DND-41 (cell line): ENCODE results near the gene MIGA1.

ENCODE experiments used
- ATAC-seq: fragments of 200-7000 bp; cut with Tn5 transposase; 3 replicates; pipeline ENCODE4 v1.9.1; 2021; ENCODE audit warnings: low read depth; ENCODE audit not compliant: insufficient read depth
- DNase-seq: peaks from one replicate; pipeline ENCODE4 v3.0.0-alpha.2; 2020
- H2AFZ ChIP-seq: 2 replicates; pipeline ENCODE4 v1.6.0; 2012; ENCODE audit warnings: low read depth, low read length
- H3K27ac ChIP-seq: 2 replicates; pipeline ENCODE4 v1.5.1; 2012; ENCODE audit warnings: low read length, inconsistent platforms
- H3K27me3 ChIP-seq: fragments of 200-600 bp; sonication (generic); 2 replicates; pipeline ENCODE4 v1.6.0; 2012; ENCODE audit warnings: low read length, mild to moderate bottlenecking, inconsistent platforms; ENCODE audit not compliant: insufficient read depth, poor library complexity
- H3K36me3 ChIP-seq: 2 replicates; pipeline ENCODE4 v1.5.1; 2012; ENCODE audit warnings: low read length, inconsistent platforms; ENCODE audit not compliant: insufficient read depth
- H3K4me1 ChIP-seq: 2 replicates; pipeline ENCODE4 v1.5.1; 2012; ENCODE audit warnings: mild to moderate bottlenecking, low read length; ENCODE audit not compliant: insufficient read depth
- H3K4me2 ChIP-seq: 2 replicates; pipeline ENCODE4 v1.6.0; 2012; ENCODE audit warnings: mild to moderate bottlenecking, moderate library complexity, low read length, inconsistent platforms; ENCODE audit not compliant: insufficient read depth
- H3K4me3 ChIP-seq, 2 experiments: fragments of 200-600 bp in 1 of 2; shearing (Covaris generic) in 1 of 2; 2 replicates each; pipeline ENCODE4 v1.5.1; 2012 to 2016; ENCODE audit warnings: inconsistent platforms in 2 of 2, low read length in 2 of 2, mild to moderate bottlenecking in 2 of 2, low read depth in 1 of 2, moderate library complexity in 1 of 2
- H3K79me2 ChIP-seq: 2 replicates; pipeline ENCODE4 v1.6.0; 2012; ENCODE audit warnings: low read length, inconsistent platforms; ENCODE audit not compliant: insufficient read depth
- H3K9ac ChIP-seq: 2 replicates; pipeline ENCODE4 v1.6.0; 2012; ENCODE audit warnings: low read depth, mild to moderate bottlenecking, inconsistent platforms, low read length, moderate library complexity
- H3K9me3 ChIP-seq: 2 replicates; pipeline ENCODE4 v1.5.1; 2012; ENCODE audit warnings: low read length, moderate library complexity, mild to moderate bottlenecking, inconsistent platforms; ENCODE audit not compliant: insufficient read depth, severe bottlenecking
- H4K20me1 ChIP-seq: 2 replicates; pipeline ENCODE4 v1.6.0; 2012; ENCODE audit warnings: low read length; ENCODE audit not compliant: insufficient read depth
- CTCF ChIP-seq: IDR thresholded peaks from 2 replicates; pipeline ENCODE4 v1.5.1; 2012; ENCODE audit warnings: borderline replicate concordance, low read length, moderate library complexity, mild to moderate bottlenecking; ENCODE audit not compliant: poor library complexity, severe bottlenecking; ENCODE audit errors: extremely low read depth
- EZH2 ChIP-seq: IDR thresholded peaks from 3 replicates; pipeline ENCODE4 v1.6.1; 2012; ENCODE audit warnings: borderline replicate concordance, low read depth, mild to moderate bottlenecking, moderate library complexity, low read length, inconsistent platforms; ENCODE audit not compliant: severe bottlenecking

Gene MIGA1

DNA sequence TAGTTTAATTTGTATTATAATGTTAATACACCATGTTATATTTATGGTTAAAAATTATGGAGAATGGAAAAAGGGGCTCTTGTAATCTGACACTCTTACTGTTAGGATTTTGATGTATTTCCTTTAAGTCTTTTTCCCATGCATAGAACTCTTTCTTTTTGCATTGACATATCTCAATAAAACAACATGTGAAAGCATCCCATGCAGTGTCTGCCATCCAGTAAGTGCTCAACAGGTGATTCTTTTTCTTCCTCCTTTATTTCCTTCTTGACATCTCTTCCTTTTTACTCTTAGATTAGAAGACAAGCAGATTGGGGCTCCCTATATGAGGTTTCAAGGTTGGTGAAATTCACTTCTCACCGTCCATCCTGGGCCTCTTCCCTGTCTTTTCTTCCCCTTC is 111.8 kb downstream of the MIGA1 start:
- Histone ChIP-seq H3K27ac (no peak overlapping the region), H3K9me3 (no peaks in the 10 kb centered on the region), H3K4me3 (no peak overlapping the region), H2AFZ (no peak overlapping the region), H3K27me3 (no peaks in the 10 kb centered on the region), H4K20me1 (no peaks in the 10 kb centered on the region), H3K4me2 (no peak overlapping the region), H3K4me1 (no peaks in the 10 kb centered on the region), H3K36me3 (no peaks in the 10 kb centered on the region), H3K79me2 (no peaks in the 10 kb centered on the region), H3K9ac (no peak overlapping the region)
- no peak for TF ChIP-seq CTCF
- TF ChIP-seq EZH2: no peak
- DNase-seq (no peak), ATAC-seq (no peak)

- Histone ChIP-seq H3K9ac (no peak overlapping the region), H3K79me2 (no peaks in the 10 kb centered on the region), H3K4me3 (no peak overlapping the region), H4K20me1 (no peaks in the 10 kb centered on the region), H3K9me3 (no peaks in the 10 kb centered on the region), H3K27me3 (no peaks in the 10 kb centered on the region), H2AFZ (no peak overlapping the region), H3K36me3 (no peaks in the 10 kb centered on the region), H3K4me2 (no peak overlapping the region), H3K4me1 (no peaks in the 10 kb centered on the region), H3K27ac (no peak overlapping the region)
- DNase-seq: no peak
- no peak for ATAC-seq
- TF ChIP-seq EZH2: no peak
- TF ChIP-seq CTCF: no peak
Observed at GRCh38 chr1:77899647-77900320, 120.3 kb downstream of the MIGA1 start.

GRCh38 chr1:77900687-77901293 is 121.3 kb downstream of the MIGA1 start:
- Histone ChIP-seq H4K20me1 (no peaks in the 10 kb centered on the region), H2AFZ (no peak overlapping the region), H3K4me2 (no peak overlapping the region), H3K9ac (no peak overlapping the region), H3K79me2 (no peaks in the 10 kb centered on the region), H3K9me3 (no peaks in the 10 kb centered on the region), H3K36me3 (no peaks in the 10 kb centered on the region), H3K27me3 (no peaks in the 10 kb centered on the region), H3K4me3 (no peak overlapping the region), H3K27ac (no peak overlapping the region), H3K4me1 (no peaks in the 10 kb centered on the region)
- ATAC-seq: peak; percentile 69; the same call in 2 of the 3 replicates
- DNase-seq: peak; percentile 22
- peak; percentile 68 for TF ChIP-seq CTCF
- no peak for TF ChIP-seq EZH2
